GM23338 (cell line): ENCODE data around the gene CHD9. TPM values are rescaled to one million over a fixed set of nuclear protein-coding genes. Genes with fewer than 3 reads are reported as not detected.

ENCODE experiments used
- ATAC-seq: fragments of 200-7000 bp; cut with Tn5 transposase; 3 replicates; pipeline ENCODE4 v1.9.1; 2020
- DNase-seq: peaks from one replicate; pipeline ENCODE4 v3.0.0-alpha.2; 2015; ENCODE audit warnings: low spot score
- H2AFZ ChIP-seq: fragments of 200-600 bp; sonication (generic); 2 replicates; pipeline ENCODE4 v1.8.0; 2016; ENCODE audit warnings: antibody characterized with exemption, mild to moderate bottlenecking, moderate library complexity
- H3F3A ChIP-seq: fragments of 200-600 bp; sonication (generic); replicated peaks from 2 replicates; pipeline ENCODE4 v1.8.0; 2017; ENCODE audit warnings: antibody characterized with exemption, mixed run types, low read depth
- H3K27ac ChIP-seq: fragments of 200-600 bp; sonication (generic); 2 replicates; pipeline ENCODE4 v1.6.1; 2016; ENCODE audit warnings: low read depth
- H3K27me3 ChIP-seq: fragments of 200-600 bp; sonication (generic); 2 replicates; pipeline ENCODE4 v1.8.0; 2016; ENCODE audit warnings: mild to moderate bottlenecking, mixed run types, moderate library complexity; ENCODE audit not compliant: insufficient read depth
- H3K36me3 ChIP-seq: fragments of 200-600 bp; sonication (generic); 2 replicates; pipeline ENCODE4 v1.8.0; 2016; ENCODE audit warnings: mild to moderate bottlenecking; ENCODE audit not compliant: insufficient read depth
- H3K4me1 ChIP-seq: fragments of 200-600 bp; sonication (generic); 2 replicates; pipeline ENCODE4 v1.8.0; 2016; ENCODE audit warnings: mild to moderate bottlenecking, moderate library complexity; ENCODE audit not compliant: insufficient read depth
- H3K4me2 ChIP-seq: fragments of 200-600 bp; sonication (generic); 2 replicates; pipeline ENCODE4 v1.7.1; 2017; ENCODE audit warnings: mixed run types
- H3K4me3 ChIP-seq: fragments of 200-600 bp; sonication (generic); 2 replicates; pipeline ENCODE4 v1.6.1; 2016; ENCODE audit warnings: mixed run types
- H3K79me2 ChIP-seq: fragments of 200-600 bp; sonication (generic); replicated peaks from 2 replicates; pipeline ENCODE4 v1.8.0; 2017; ENCODE audit warnings: mild to moderate bottlenecking; ENCODE audit not compliant: insufficient read depth
- H3K9me2 ChIP-seq: fragments of 200-600 bp; sonication (generic); 2 replicates; pipeline ENCODE4 v1.8.0; 2017; ENCODE audit not compliant: insufficient read depth
- H4K20me1 ChIP-seq: fragments of 200-600 bp; sonication (generic); replicated peaks from 2 replicates; pipeline ENCODE4 v1.8.0; 2017; ENCODE audit warnings: mild to moderate bottlenecking; ENCODE audit not compliant: insufficient read depth
- H3K27ac Mint-ChIP-seq: 2 replicates; pipeline ENCODE4 v1.8.0; 2020; ENCODE audit warnings: inconsistent platforms, mild to moderate bottlenecking, moderate library complexity, mixed read lengths
- H3K27me3 Mint-ChIP-seq: 3 replicates; pipeline ENCODE4 v1.8.0; 2022; ENCODE audit warnings: low read depth, mild to moderate bottlenecking, moderate library complexity, mixed read lengths, inconsistent platforms; ENCODE audit not compliant: insufficient read depth, poor library complexity
- H3K36me3 Mint-ChIP-seq: 3 replicates; pipeline ENCODE4 v1.8.0; 2021; ENCODE audit warnings: low read depth, mild to moderate bottlenecking, inconsistent platforms, moderate library complexity, mixed read lengths
- H3K4me1 Mint-ChIP-seq: 3 replicates; pipeline ENCODE4 v1.8.0; 2020; ENCODE audit warnings: mild to moderate bottlenecking, inconsistent platforms, mixed read lengths
- H3K4me3 Mint-ChIP-seq: 3 replicates; pipeline ENCODE4 v1.8.0; 2021; ENCODE audit warnings: moderate library complexity, mild to moderate bottlenecking, inconsistent platforms, mixed read lengths
- H3K9me3 Mint-ChIP-seq: 3 replicates; pipeline ENCODE4 v1.8.0; 2020; ENCODE audit warnings: moderate library complexity, mild to moderate bottlenecking, inconsistent platforms, mixed read lengths
- CREB1 ChIP-seq: fragments of 250-450 bp; sonication (Bioruptor Pico); IDR thresholded peaks from 2 replicates; pipeline ENCODE4 v1.5.0; 2020; ENCODE audit warnings: low read depth, mild to moderate bottlenecking, moderate library complexity
- CTCF ChIP-seq, 2 experiments: fragments of 200-600 bp in 1 of 2; sonication (generic) in 1 of 2; conservative IDR thresholded peaks; 2 replicates each; pipeline versions ENCODE4 v1.5.1 to v1.6.1; 2016 to 2017; ENCODE audit warnings: antibody characterized with exemption in 2 of 2, low read depth in 2 of 2, mild to moderate bottlenecking in 2 of 2, moderate library complexity in 1 of 2
- ETS1 ChIP-seq: IDR thresholded peaks from 2 replicates; pipeline ENCODE4 v1.6.1; 2016; ENCODE audit warnings: antibody characterized with exemption
- EZH2 ChIP-seq: fragments of 200-600 bp; sonication (generic); IDR thresholded peaks from one replicate; pipeline ENCODE4 v1.8.0; 2017; ENCODE audit warnings: antibody characterized with exemption, mild to moderate bottlenecking, low read depth; ENCODE audit not compliant: unreplicated experiment
- EZH2phosphoT487 ChIP-seq: fragments of 200-600 bp; sonication (generic); IDR thresholded peaks from one replicate; pipeline ENCODE4 v1.8.1; 2018; ENCODE audit warnings: antibody characterized with exemption; ENCODE audit not compliant: unreplicated experiment
- JUNB ChIP-seq: IDR thresholded peaks from one replicate; pipeline ENCODE4 v1.6.1; 2016; ENCODE audit warnings: antibody characterized with exemption; ENCODE audit not compliant: unreplicated experiment
- NANOG ChIP-seq: IDR thresholded peaks from 2 replicates; pipeline ENCODE4 v1.6.1; 2016; ENCODE audit warnings: antibody characterized with exemption, borderline replicate concordance
- POLR2AphosphoS5 ChIP-seq: IDR thresholded peaks from 2 replicates; pipeline ENCODE4 v1.6.1; 2016; ENCODE audit warnings: antibody characterized with exemption, low read depth
- REST ChIP-seq: IDR thresholded peaks from one replicate; pipeline ENCODE4 v1.6.1; 2018; ENCODE audit warnings: antibody characterized with exemption; ENCODE audit not compliant: unreplicated experiment
- STAT1 ChIP-seq: IDR thresholded peaks from one replicate; pipeline ENCODE4 v1.6.1; 2016; ENCODE audit warnings: antibody characterized with exemption; ENCODE audit not compliant: unreplicated experiment
- ZNF114 ChIP-seq: fragments of 250-450 bp; sonication (Bioruptor Pico); IDR thresholded peaks from 2 replicates; pipeline ENCODE4 v1.5.0; 2020; ENCODE audit warnings: mild to moderate bottlenecking, moderate library complexity
- ZNF331 ChIP-seq: fragments of 250-450 bp; sonication (Bioruptor Pico); IDR thresholded peaks from 2 replicates; pipeline ENCODE4 v1.5.0; 2020; ENCODE audit warnings: low read depth, mild to moderate bottlenecking, moderate library complexity
- ZNF462 ChIP-seq: fragments of 250-450 bp; sonication (Bioruptor Pico); IDR thresholded peaks from 2 replicates; pipeline ENCODE4 v1.5.0; 2020; ENCODE audit warnings: mild to moderate bottlenecking, moderate library complexity
- polyA plus RNA-seq: library from polyadenylated mRNA; unstranded; fragments of >200 nt; fragmentation: Nextera tagmentation; extraction: Ambion mirVana; gene quantifications from 2 replicates; pipeline ENCODE4 v1.2.1, GENCODE V29; 2016
- total RNA-seq: library from RNA; depleted of rRNA; stranded (reverse); fragments of >200 nt; shearing (Covaris generic); gene quantifications from 2 replicates; pipeline ENCODE4 v1.2.3, GENCODE V29; 2014

The CHD9 gene
- total and polyA plus RNA-seq, 2 experiments from 2014 or later: 18.8 to 46.6 TPM

GRCh38 chr16:53092284-53092683 is 37.5 kb downstream of the CHD9 start:
- no peak overlapping the region for H2AFZ ChIP-seq
- H3K4me2 ChIP-seq: peak overlapping the region; percentile 13
- peaks cover 4% of the 10 kb centered on the region for H3K79me2 ChIP-seq
- no peaks in the 10 kb centered on the region for H3K9me3 Mint-ChIP-seq
- H3K9me2 ChIP-seq: no peaks in the 10 kb centered on the region
- no peak overlapping the region for H3K4me3 ChIP-seq
- no peaks in the 10 kb centered on the region for H4K20me1 ChIP-seq
- H3F3A ChIP-seq: no peaks in the 10 kb centered on the region; the same call in 1 of the 2 replicates
- H3K27ac ChIP-seq: no peak overlapping the region
- peak overlapping the region; percentile 46; the same call in 2 of the 3 replicates for H3K4me3 Mint-ChIP-seq
- peak overlapping the region; percentile 74 for H3K27ac Mint-ChIP-seq
- no peaks in the 10 kb centered on the region for H3K27me3 ChIP-seq
- peaks cover 48% of the 10 kb centered on the region for H3K4me1 Mint-ChIP-seq
- peaks cover 3% of the 10 kb centered on the region; the same call in 1 of the 3 replicates for H3K36me3 Mint-ChIP-seq
- H3K4me1 ChIP-seq: peaks cover 49% of the 10 kb centered on the region
- ATAC-seq (no peak), DNase-seq (no peak)
- H3K36me3 ChIP-seq: no peaks in the 10 kb centered on the region
- peaks cover 8% of the 10 kb centered on the region for H3K27me3 Mint-ChIP-seq
- TF ChIP-seq POLR2AphosphoS5 (no peak), CTCF (conservative IDR thresholded peaks at IDR 0.05; ENCODE audit: low read depth in 2 of 2) (no peak), CREB1 (CRISPR knock-in tag) (no peak), EZH2phosphoT487 (no peak), REST (no peak), ETS1 (no peak), JUNB (no peak), ZNF114 (no peak), ZNF331 (no peak), EZH2 (no peak), NANOG (no peak), STAT1 (no peak), ZNF462 (no peak)
